Measurements from ENCODE around the gene LRRC3.
A peak's percentile ranks its signal among the peaks of the same experiment; 100 is the strongest.

LRRC3 gene, protein sequence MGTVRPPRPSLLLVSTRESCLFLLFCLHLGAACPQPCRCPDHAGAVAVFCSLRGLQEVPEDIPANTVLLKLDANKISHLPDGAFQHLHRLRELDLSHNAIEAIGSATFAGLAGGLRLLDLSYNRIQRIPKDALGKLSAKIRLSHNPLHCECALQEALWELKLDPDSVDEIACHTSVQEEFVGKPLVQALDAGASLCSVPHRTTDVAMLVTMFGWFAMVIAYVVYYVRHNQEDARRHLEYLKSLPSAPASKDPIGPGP

DNA sequence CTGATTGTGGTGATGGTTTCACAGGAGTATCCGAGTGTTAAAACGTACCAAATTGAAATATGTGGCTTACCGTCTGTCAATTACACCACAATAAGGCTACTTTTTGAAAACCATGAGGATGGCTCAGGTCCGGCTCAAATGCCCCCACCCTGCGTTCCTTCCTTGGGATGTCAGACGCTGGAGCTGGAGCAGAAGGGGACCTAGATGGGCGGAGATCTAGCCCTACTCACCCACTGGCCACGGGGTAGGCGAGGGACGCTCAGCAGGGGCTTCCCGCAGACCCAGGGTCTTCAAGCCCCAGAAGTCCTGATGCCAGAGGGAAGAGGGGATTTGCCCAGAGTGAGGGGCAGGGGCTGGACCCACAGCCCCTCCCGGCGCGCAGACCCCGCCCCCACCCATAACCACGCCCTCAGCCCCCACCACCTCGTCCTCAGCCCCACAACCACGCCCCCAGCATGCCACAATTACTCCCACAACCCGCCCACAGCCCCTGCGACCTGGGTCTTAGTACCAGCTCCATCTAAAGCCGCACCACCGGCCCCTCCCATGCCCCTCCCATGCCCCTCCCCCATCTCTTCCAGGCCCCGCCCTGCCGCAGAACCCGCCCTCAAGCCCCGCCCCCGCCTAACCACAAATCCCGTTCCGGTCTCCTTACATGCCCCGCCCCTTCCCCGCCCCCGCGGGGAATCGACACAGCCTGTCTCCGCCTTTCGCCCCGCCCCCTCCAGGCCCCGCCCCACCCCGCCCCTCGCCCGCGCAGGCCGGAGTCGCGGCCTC is at the start of gene LRRC3:
LRRC3 (plus strand) TSS at position 764 of the 777 bp plus-strand sequence. CDS start 1,135 bp downstream, outside the sequence.
- TF ChIP-seq, protein P1, sequence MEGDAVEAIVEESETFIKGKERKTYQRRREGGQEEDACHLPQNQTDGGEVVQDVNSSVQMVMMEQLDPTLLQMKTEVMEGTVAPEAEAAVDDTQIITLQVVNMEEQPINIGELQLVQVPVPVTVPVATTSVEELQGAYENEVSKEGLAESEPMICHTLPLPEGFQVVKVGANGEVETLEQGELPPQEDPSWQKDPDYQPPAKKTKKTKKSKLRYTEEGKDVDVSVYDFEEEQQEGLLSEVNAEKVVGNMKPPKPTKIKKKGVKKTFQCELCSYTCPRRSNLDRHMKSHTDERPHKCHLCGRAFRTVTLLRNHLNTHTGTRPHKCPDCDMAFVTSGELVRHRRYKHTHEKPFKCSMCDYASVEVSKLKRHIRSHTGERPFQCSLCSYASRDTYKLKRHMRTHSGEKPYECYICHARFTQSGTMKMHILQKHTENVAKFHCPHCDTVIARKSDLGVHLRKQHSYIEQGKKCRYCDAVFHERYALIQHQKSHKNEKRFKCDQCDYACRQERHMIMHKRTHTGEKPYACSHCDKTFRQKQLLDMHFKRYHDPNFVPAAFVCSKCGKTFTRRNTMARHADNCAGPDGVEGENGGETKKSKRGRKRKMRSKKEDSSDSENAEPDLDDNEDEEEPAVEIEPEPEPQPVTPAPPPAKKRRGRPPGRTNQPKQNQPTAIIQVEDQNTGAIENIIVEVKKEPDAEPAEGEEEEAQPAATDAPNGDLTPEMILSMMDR (conservative IDR thresholded peaks at IDR 0.05; ENCODE audit: low read depth, low read length), result no peak
- no peaks in the 10 kb centered on the region for H3K79me2 ChIP-seq (ENCODE audit: insufficient read depth, low read depth)
- no peaks in the 10 kb centered on the region for H3K36me3 ChIP-seq (ENCODE audit: insufficient read depth)
- H3K27me3 ChIP-seq (ENCODE audit: insufficient read depth, low read depth), result peaks cover 62% of the 10 kb centered on the region
- no peak within 1 kb of the TSS for H3K4me2 ChIP-seq
- no peak within 1 kb of the TSS for H3K27ac ChIP-seq
- H4K20me1 ChIP-seq (ENCODE audit: insufficient read depth), result no peaks in the 10 kb centered on the region
- H2AFZ ChIP-seq (ENCODE audit: low read depth), result peak within 1 kb of the TSS; percentile 34; the same call in 1 of the 2 replicates
- H3K4me1 ChIP-seq (ENCODE audit: low read depth, poor library complexity, severe bottlenecking), result no peaks in the 10 kb centered on the region
- H3K4me3 ChIP-seq (IDR thresholded peaks at IDR 0.05; ENCODE audit: insufficient read depth, low read depth, low read length), result no peak within 1 kb of the TSS
- no peak within 1 kb of the TSS for H3K9ac ChIP-seq

DNA sequence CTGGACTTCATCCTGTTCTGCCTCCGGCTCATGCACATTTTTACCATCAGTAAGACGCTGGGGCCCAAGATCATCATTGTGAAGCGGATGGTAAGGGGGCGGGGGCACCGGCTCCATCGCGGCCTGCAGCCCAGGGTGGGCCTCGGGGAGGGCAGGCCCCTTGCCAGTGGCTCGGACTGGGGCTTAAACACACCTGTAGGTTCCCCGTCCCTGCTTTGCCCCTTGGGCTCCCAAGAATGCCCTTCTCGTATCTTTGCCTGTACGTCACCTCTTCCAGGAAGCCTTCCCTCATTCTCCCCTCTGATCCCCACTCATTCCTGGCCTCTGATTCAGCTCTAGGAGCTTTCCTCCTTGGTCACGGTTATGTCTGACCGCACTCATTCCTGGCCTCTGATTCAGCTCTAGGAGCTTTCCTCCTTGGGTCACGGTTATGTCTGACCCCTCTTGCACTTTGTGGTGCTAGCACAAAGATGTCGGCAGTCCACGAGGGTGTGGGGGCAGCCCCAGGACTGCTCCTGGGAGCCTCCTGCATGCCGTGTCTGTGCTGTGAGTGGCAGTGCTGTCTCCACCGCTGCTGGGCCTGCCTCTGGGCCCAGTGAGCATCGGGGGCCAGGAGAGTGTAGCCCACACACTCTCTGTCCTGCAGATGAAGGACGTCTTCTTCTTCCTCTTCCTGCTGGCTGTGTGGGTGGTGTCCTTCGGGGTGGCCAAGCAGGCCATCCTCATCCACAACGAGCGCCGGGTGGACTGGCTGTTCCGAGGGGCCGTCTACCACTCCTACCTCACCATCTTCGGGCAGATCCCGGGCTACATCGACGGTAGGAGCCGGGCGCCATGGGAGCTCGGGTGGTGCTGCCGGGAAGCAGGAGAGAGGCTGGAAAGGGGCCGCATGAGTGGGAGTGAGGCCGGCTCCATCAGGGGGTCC is 49.1 kb upstream of the LRRC3 start:
- H3K4me2 ChIP-seq, result no peak overlapping the region
- no peak overlapping the region for H3K4me3 ChIP-seq (IDR thresholded peaks at IDR 0.05; ENCODE audit: insufficient read depth, low read depth, low read length)
- H3K27me3 ChIP-seq (ENCODE audit: insufficient read depth, low read depth), result peaks cover 5% of the 10 kb centered on the region; the same call in 1 of the 2 replicates
- H3K79me2 ChIP-seq (ENCODE audit: insufficient read depth, low read depth), result no peaks in the 10 kb centered on the region
- TF ChIP-seq, protein P1 (conservative IDR thresholded peaks at IDR 0.05; ENCODE audit: low read depth, low read length), result no peak
- no peaks in the 10 kb centered on the region for H4K20me1 ChIP-seq (ENCODE audit: insufficient read depth)
- H3K27ac ChIP-seq, result no peak overlapping the region
- no peaks in the 10 kb centered on the region for H3K4me1 ChIP-seq (ENCODE audit: low read depth, poor library complexity, severe bottlenecking)
- H3K36me3 ChIP-seq (ENCODE audit: insufficient read depth), result no peaks in the 10 kb centered on the region
- H2AFZ ChIP-seq (ENCODE audit: low read depth), result no peak overlapping the region
- no peak overlapping the region for H3K9ac ChIP-seq

DNA sequence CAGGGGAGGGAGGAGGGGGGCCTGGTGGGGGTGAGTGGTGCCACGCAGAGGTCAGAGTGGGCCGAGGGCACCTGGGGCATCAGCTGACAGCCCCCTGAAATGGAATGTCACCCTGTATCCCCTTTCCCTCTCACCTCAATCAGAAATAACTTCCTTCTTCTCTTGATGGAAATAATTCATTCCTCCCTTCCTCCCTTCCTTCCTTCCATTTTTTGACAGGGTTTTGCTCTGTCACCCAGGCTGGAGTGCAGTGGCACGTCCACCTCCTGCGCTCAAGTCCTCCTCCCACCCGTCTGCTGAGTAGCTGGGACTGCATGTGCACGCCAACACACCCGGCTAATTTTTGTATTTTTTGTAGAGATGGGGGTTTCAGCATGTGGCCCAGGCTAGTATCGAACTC is 48.4 kb upstream of the LRRC3 start:
- Histone ChIP-seq H3K27ac (no peak overlapping the region), H3K79me2 (ENCODE audit: insufficient read depth, low read depth) (no peaks in the 10 kb centered on the region), H3K9ac (no peak overlapping the region), H3K27me3 (ENCODE audit: insufficient read depth, low read depth) (peaks cover 2% of the 10 kb centered on the region; the same call in 1 of the 2 replicates), H3K4me2 (no peak overlapping the region), H3K4me1 (ENCODE audit: low read depth, poor library complexity, severe bottlenecking) (no peaks in the 10 kb centered on the region), H3K4me3 (IDR thresholded peaks at IDR 0.05; ENCODE audit: insufficient read depth, low read depth, low read length) (no peak overlapping the region), H4K20me1 (ENCODE audit: insufficient read depth) (no peaks in the 10 kb centered on the region), H3K36me3 (ENCODE audit: insufficient read depth) (no peaks in the 10 kb centered on the region), H2AFZ (ENCODE audit: low read depth) (no peak overlapping the region)
- TF ChIP-seq, protein P1 (conservative IDR thresholded peaks at IDR 0.05; ENCODE audit: low read depth, low read length), result no peak

DNA sequence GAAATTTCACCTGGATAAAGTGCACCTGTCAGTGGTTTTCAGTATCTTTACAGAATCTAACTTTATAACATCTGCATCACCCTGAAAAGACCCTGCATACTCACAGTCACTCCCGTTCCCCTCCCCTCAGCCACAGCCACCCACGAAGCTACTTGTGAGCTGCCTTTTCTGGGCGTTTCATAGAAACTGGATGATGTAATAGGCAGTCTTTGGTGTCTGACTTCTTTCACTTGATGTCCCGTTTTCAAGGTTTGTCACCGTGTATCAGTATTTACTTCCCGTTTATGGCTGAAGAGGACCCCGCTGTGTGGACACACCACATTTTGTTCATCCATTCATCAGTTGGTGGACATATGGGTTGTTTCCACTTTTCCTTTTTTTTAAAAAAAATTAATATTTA is 47.8 kb upstream of the LRRC3 start:
- Histone ChIP-seq H3K9ac (no peak overlapping the region), H3K27ac (no peak overlapping the region), H3K4me1 (ENCODE audit: low read depth, poor library complexity, severe bottlenecking) (no peaks in the 10 kb centered on the region), H3K4me2 (no peak overlapping the region), H3K27me3 (ENCODE audit: insufficient read depth, low read depth) (peaks cover 3% of the 10 kb centered on the region; the same call in 1 of the 2 replicates), H2AFZ (ENCODE audit: low read depth) (no peak overlapping the region), H3K79me2 (ENCODE audit: insufficient read depth, low read depth) (no peaks in the 10 kb centered on the region), H4K20me1 (ENCODE audit: insufficient read depth) (no peaks in the 10 kb centered on the region), H3K4me3 (IDR thresholded peaks at IDR 0.05; ENCODE audit: insufficient read depth, low read depth, low read length) (no peak overlapping the region), H3K36me3 (ENCODE audit: insufficient read depth) (no peaks in the 10 kb centered on the region)
- TF ChIP-seq, protein P1 (conservative IDR thresholded peaks at IDR 0.05; ENCODE audit: low read depth, low read length), result no peak
